Ovary (tissue), 3 donors: ENCODE results near the gene FARP1.

Experiments used
- CTCF ChIP-seq, 3 donors: fragments of 450-650 bp in 2 of 3; fragments of 200-600 bp in 1 of 3; IDR thresholded peaks; one replicate each; pipeline versions ENCODE4 v1.5.1 to v1.8.0; 2016 to 2022; ENCODE audit warnings: antibody characterized with exemption in 3 of 3, mild to moderate bottlenecking in 1 of 3
- EP300 ChIP-seq: sonication (generic); formaldehyde crosslinking; IDR thresholded peaks from one replicate; pipeline ENCODE4 v1.6.1; 2017; ENCODE audit warnings: antibody characterized with exemption
- POLR2A ChIP-seq: fragments of 450-650 bp; IDR thresholded peaks from one replicate; pipeline ENCODE4 v1.6.1; 2017; ENCODE audit warnings: antibody characterized with exemption, mild to moderate bottlenecking, moderate library complexity
- donor health status: DM: no; HTN: no; CAD: no.

- no peak for TF ChIP-seq POLR2A
- no peak for TF ChIP-seq CTCF (IDR thresholded peaks at IDR 0.05)
- TF ChIP-seq EP300 = no peak
Measured at GRCh38 chr13:98285852-98286594, 143.1 kb downstream of the FARP1 start.
